Endometrium (tissue), 2 donors: ENCODE measurements around the gene SYCE3.

Experiments used
- FAIRE-seq: peaks from 2 replicates; lab custom pipeline; 2012; peaks lifted over from hg19 to GRCh38; lab: Jason Lieb, UNC
- donor health status: control.
- donor health status: control.

Gene SYCE3

DNA sequence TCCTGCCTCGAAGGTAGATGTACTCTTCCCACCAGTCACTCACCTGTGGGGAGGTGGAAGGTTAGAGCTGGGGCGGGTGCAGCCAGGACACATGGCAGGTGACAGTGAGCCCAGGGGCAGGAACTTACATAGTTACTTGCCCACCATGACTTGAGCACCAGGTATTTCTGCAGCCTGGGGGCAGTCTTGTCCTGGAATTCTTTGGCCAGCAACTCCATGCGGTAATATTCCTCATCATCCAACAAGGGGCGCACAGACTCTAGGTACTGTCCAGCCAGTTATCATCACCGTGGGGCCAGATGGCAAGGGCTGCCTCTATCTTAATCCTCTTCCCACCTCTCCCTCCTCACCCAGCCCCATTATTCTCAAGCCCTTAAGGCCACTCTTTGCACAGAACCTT, 13.4 kb upstream of the SYCE3 start:
- no peak for FAIRE-seq

DNA sequence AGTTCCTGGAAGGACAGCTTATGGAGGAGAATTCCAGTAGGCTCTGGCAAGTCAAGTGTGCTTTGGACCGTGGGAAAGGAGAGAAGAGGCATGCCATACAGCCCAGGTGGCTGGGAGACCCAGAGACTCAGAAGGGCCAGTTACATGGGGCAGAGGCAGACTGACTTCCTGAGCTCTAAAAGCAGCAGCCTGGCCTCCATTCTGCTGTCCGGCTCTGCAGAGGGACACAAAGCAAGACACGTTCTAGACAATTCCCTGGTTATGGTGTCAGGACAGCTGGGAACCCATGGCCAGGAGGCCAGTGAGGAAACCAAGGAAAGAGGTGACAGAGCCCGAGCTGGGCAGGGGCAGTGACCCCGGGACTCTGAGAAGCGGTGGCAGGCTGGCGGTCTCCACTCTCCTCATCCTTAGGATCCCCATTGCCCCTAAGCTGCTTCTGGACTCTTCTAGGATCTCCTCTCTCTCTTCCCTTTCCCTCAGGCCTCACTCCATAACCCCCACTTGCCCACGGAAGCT, 12.8 kb upstream of the SYCE3 start:
- no peak for FAIRE-seq

DNA sequence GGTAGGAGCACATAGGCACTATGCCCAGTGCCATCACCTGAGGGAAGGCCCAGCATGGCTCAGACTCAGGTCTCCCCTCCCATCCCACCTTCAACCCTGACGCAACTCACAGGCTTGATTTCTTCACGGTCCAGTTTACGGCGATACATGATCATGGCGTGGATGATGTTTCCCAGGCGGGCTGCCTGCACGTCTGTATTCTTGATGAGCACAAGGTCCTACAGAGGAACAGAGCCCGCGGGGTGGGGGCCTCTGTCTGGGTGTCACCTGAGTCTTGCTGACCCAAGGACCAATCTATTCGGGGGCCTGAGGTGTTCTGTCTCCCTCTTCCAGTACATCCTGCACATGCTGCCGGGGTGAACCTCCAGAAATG, 11.7 kb upstream of the SYCE3 start:
- FAIRE-seq, result no peak

GRCh38 chr22:50573491-50574382, 11.0 kb upstream of the SYCE3 start:
- no peak for FAIRE-seq

DNA sequence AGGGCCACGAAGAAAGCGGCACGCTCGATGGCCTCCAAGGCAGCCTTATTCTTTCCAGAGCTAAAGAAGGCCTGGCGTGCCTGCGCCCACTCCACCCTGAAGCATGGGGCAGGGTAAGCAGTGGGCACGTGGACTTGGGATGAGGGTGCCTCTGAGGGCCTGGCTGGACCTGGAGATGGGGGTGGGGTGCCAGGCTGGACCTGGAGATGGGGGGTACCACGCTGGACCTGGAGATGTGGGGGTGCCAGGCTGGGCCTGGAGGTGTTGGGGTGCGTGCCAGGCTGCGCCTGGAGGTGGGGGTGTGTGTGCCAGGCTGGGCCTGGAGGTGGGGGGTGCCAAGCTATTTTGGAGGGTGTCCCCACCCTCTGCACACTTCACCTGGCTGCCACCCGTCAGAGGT, 10.2 kb upstream of the SYCE3 start:
- no peak for FAIRE-seq

- no peak for FAIRE-seq
Observed at GRCh38 chr22:50571264-50572175, 8.8 kb upstream of the SYCE3 start.

DNA sequence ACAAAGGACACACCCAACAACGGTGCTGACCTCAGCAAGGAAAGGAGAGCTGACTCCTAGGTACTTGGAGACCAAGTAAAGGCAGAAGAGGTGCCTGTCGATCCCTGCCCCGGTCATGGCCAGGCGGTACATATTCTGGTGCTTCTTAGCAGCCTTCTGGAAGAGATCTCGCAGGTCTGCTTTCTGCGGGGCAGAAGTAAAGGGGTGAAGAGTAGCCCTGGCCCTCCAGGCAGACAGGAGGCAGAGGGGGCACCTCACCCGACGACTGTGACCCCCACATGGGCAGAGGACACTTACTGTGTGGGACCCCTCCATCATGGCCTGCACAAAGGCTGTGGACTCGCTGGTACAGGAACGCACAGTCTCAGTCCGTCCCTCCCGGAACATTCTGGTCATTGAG, 8.1 kb upstream of the SYCE3 start:
- no peak for FAIRE-seq

GRCh38 chr22:50569896-50570535, 7.3 kb upstream of the SYCE3 start:
- FAIRE-seq, result no peak

DNA sequence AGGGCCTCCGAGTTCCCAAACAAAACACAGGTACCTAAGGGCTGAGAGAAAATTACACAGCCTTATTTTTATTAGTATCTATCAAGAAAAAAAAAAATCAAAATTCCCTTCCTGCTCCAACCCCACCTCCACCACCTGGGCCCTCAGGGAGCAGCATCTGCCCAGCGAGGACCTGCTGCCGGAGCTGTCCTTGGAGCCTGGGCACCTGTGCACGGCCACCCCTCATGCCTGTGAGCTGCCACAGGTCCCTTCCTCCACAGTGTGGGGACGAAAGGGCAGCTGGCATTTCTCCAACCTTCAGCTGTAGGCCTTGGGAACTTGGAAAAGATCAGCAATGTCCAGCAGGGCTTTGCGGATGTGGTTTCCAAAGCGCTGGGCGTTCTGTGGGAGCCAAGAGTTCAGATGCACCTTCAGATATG, 6.3 kb upstream of the SYCE3 start:
- FAIRE-seq, result no peak

- FAIRE-seq, result no peak
Observed at GRCh38 chr22:50568626-50569025, 5.9 kb upstream of the SYCE3 start.

DNA sequence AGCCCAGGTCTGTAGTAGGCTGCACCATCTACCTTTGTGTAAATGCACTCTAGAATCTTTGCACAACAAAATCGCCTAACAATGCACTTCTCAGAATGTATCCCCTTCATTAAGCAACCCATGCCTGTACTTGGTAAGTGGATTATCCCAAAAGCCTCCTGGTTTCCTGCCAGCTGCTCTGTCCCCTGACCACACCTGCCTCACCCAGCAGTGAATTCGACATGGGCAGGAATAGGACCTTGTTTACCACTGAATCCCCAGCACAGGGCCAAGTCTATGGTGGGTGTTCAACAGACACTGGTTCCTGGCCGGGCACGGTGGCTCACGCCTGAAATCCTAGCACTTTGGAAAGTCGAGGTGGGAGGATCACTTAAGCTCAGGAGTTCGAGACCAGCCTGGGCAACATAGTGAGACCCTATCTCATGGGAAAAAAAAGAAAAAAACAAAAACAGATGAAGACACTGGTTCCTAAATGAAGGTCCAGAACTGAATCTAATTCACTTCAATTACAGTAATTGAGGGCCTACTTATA, 5.1 kb upstream of the SYCE3 start:
- no peak for FAIRE-seq

GRCh38 chr22:50564289-50564688, 1.6 kb upstream of the SYCE3 start:
- no peak for FAIRE-seq

DNA sequence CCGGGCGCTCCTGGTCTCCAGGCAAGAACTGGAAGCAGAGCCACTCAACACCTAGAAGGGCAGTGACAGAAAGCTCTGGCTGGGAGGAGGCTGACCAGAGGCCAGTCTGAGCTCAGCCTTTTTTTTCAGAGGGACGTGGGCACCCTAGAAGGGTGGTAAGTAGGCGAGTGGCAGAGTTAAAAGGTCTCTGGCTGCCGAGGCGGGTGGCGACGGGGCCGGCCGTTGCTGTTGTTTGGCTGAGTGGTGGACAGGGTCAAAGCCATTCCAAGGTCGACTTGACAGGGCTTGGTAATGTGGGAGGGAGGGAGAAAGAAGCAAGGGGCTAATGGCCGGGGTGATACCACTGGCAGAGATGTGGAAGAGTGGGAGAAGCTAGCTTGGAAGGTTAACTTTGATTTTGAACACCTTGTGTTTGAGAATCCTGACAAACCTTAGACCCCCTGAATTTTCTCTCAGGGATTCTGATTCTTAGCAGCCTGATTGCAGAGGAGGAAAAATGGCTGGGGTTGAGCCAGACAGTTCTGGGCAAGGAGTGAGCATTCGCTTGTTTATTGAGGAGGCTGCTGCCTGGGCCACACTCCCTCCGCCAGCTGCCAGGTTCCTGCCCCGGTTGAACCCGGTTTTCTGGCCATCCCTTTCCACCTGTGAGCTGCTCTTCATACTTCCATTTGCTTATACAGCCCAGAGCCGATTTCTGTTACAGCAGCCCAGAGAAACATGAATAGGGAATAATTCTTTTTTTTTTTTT, 868 bp upstream of the SYCE3 start:
- no peak for FAIRE-seq

GRCh38 chr22:50561401-50562358, 1.0 kb downstream of the SYCE3 start:
- no peak for FAIRE-seq

DNA sequence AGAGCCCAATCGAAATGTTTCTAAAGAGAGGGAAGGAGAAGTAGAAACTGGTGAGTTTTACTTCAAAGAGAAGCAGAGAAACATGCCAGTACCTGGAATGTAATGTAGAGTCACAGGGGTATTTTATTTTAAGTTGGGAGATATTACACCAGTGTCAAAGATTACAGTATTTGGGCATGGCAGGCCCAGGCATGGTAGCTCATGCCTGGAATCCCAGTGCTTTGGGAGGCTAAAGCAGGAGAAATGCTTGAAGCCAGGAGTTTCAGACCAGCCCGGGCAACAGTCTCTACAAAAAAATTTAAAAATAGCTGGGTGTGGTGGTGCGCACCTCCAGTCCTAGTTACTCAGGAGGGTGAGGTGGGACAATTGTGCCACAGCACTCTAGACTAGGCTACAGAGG, 2.7 kb downstream of the SYCE3 start:
- no peak for FAIRE-seq

GRCh38 chr22:50556703-50557102, 6.0 kb downstream of the SYCE3 start:
- FAIRE-seq, result no peak

DNA sequence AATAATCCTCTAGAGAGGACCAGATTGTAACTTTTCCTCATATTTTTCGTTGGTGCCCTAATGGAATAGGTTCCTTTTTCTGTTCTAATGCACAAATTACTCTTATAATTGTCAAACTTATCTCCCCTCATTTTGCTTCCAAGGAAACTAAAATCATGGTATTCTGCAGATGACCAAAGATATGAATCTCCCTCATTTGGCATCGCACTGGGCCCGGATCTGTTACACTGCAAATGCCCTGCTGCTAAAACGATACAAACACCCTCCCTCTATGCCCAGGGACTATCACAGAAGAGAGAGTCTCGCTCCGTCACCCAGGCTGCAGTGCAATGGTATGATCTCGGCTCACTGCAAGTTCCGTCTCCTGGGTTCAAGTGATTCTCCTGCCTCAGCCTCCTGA, 9.4 kb downstream of the SYCE3 start:
- FAIRE-seq, result no peak

- no peak for FAIRE-seq
Observed at GRCh38 chr22:50551160-50551752, 11.5 kb downstream of the SYCE3 start.

DNA sequence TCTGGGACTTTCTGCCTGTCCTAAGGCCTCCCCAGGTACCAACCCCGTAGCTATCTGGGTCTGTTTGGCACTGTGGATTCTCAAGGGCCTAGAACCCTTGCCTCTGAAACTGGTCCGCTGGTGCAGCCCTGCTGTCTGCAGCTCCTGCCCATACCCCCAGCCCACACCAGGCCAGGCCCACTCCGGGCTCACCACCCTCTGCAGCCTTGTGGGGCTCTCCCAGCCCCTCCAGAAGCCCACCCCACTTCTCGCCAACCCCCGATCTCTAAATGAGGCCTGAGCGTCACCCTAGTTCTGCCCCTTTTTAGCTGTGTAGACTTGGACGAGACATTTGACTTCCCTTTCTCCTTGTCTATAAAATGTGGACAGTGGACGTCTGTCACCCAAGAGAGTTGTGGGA, 12.3 kb downstream of the SYCE3 start:
- FAIRE-seq, result no peak
